Adrenal gland (tissue), 12 donors: ENCODE measurements around the gene ZNF581. TPM values are rescaled to one million over a fixed set of nuclear protein-coding genes. Genes with fewer than 3 reads are reported as not detected.

ENCODE experiments used
- DNase-seq, 7 donors: peaks; one replicate each; pipeline ENCODE4 v3.0.0-alpha.2; 2019 to 2020
- H3K27ac ChIP-seq, 5 donors: fragments of 200-600 bp; sonication (generic) in 4 of 5; 1 replicate in 3 of 5; 2 replicates in 2 of 5; pipeline versions ENCODE4 v1.5.1 to v1.8.0; 2016 to 2020; ENCODE audit warnings: mild to moderate bottlenecking in 1 of 5
- H3K27me3 ChIP-seq: fragments of 200-600 bp; 2 replicates; pipeline ENCODE4 v1.8.0; 2021
- H3K36me3 ChIP-seq, 2 donors: fragments of 200-600 bp; replicated peaks in 1 of 2; 1 replicate in 1 of 2; 2 replicates in 1 of 2; pipeline versions ENCODE4 v1.5.1 to v1.8.0; 2018 to 2022
- H3K4me1 ChIP-seq, 2 donors: fragments of 200-600 bp; replicated peaks in 1 of 2; 1 replicate in 1 of 2; 2 replicates in 1 of 2; pipeline versions ENCODE4 v1.5.1 to v1.8.0; 2018 to 2021
- H3K4me3 ChIP-seq, 4 donors: fragments of 200-600 bp; sonication (generic) in 3 of 4; one replicate each; pipeline ENCODE4 v1.5.1; 2016 to 2018
- H3K9me3 ChIP-seq, 3 donors: fragments of 200-600 bp; sonication (generic) in 1 of 3; replicated peaks in 1 of 3; 1 replicate in 2 of 3; 2 replicates in 1 of 3; pipeline versions ENCODE4 v1.5.1 to v1.8.0; 2016 to 2021
- CTCF ChIP-seq, 6 experiments: fragments of 450-650 bp in 4 of 6; fragments of 200-600 bp in 2 of 6; sonication (generic) in 1 of 6; IDR thresholded peaks; 1 replicate in 5 of 6; 2 replicates in 1 of 6; pipeline versions ENCODE4 v1.5.1 to v1.8.0; 2016 to 2021; ENCODE audit warnings: antibody characterized with exemption in 6 of 6, mild to moderate bottlenecking in 2 of 6, moderate library complexity in 1 of 6
- POLR2A ChIP-seq, 2 donors: fragments of 450-650 bp; IDR thresholded peaks; one replicate each; pipeline ENCODE4 v1.6.1; 2017; ENCODE audit warnings: antibody characterized with exemption in 2 of 2, mild to moderate bottlenecking in 2 of 2, moderate library complexity in 1 of 2
- WGBS, 4 donors: extraction: QIAGEN DNeasy Blood & Tissue Kit in 2 of 4; methylation state at CpG; one replicate each; pipeline versions ENCODE4 v1.1.5 to v1.1.7; 2013 to 2017; 5-methylcytosine and 5-hydroxymethylcytosine counted together
- intact Hi-C, 2 donors: fragments of 100-400 bp; cut with DNase I; formaldehyde crosslinking; loops; one replicate each; pipeline versions ENCODE4 v1.14.1 to v1.15.0; 2022 to 2023
- polyA plus RNA-seq, 3 donors: library from polyadenylated mRNA; stranded (reverse); fragments of 200-250 nt in 2 of 3; fragments of 350-450 nt in 1 of 3; fragmentation: Illumina TruSeq in 1 of 3; extraction: RNeasy Lipid Tissue Mini Kit (QIAGEN cat#74804) in 1 of 3; gene quantifications; one replicate each; pipeline ENCODE4 v1.2.3, GENCODE V29; 2013 to 2014
- total RNA-seq, 9 donors: library from RNA; depleted of rRNA in 4 of 9; stranded (reverse); fragments of >200 nt in 4 of 9; fragments of 120-200 nt in 1 of 9; fragmentation: NEBNext Ultra II Directional in 1 of 9; extraction: Animal tissue kit (Norgen Biotek cat#: 25700) in 1 of 9; gene quantifications; one replicate each; pipeline versions ENCODE4 v1.1.0 to v1.2.4, GENCODE V29; 2013 to 2023
- donor health status: healthy with polysubstance abuse.
- donor health status: Bipolar disorder and iron deficiency.
- donor health status: DM: yes; HTN: yes; CAD: no.
- donor health status: DM: no; HTN: no; CAD: no.
- donor health status: DM: no; HTN: no; CAD: no.
- donor health status: DM: yes; HTN: yes; CAD: no.

Gene ZNF581
- total and polyA plus RNA-seq, 12 donors, result 8.7 to 55.7 (median 22.7) TPM

DNA sequence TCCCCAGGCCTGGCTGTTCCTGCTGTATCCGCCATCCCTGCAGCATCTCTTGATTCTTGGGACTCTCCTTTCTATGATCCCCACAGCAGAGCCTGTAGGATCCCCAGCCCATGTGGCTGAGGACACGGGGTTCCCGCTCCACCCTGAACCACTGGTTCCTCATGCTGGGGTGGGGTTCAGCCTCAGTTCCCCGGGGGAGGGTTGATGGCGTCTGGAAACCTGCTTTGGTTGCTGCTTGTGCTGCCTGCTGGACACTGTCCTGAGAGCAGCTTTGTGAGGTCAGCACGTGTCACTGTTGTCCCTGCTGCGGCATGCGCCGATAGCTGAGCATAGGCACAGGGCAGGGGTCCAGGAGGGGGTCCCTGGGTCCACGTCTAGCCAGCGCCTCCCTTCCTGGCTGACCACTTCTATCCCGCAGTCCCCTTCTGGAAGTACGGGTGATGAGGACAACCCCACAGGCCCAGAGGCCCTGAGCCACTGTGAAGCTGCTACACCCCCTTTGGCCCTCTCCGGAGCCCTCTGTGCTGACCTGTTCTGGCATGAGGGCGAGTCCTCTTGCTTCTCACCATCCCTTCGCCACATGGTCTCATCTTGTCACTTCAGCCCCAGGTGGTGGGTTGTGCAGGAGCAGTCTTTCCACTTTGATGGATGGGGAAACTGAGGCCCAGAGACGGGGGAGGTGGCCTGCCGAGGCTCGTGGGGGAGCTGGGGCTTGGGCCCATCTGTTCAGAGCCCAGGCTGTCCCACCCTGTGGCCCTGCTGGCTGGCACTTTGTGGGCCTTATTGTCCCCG is 37.1 kb downstream of the ZNF581 start:
- no peak for TF ChIP-seq CTCF (IDR thresholded peaks at IDR 0.05)
- H3K4me1 ChIP-seq, result peaks cover 72 to 82% of the 10 kb centered on the region in 2 donors
- H3K27ac ChIP-seq, result peak overlapping the region; percentile 38 to 88 (median 65)
- 70 to 100% (median 73%) methylated on average over 3 to 20 of the region's 20 CpGs for WGBS, 4 donors
- no peak for DNase-seq
- no peak overlapping the region for H3K4me3 ChIP-seq
- intact Hi-C loops, result no loop called here
- H3K9me3 ChIP-seq, result no peaks in the 10 kb centered on the region
- peaks cover 0 to 61% of the 10 kb centered on the region in 2 donors for H3K36me3 ChIP-seq
- H3K27me3 ChIP-seq, result no peaks in the 10 kb centered on the region

- Histone ChIP-seq H3K4me3 (no peak overlapping the region), H3K36me3 (peaks cover 0 to 69% of the 10 kb centered on the region in 2 donors), H3K4me1 (peaks cover 65 to 75% of the 10 kb centered on the region in 2 donors), H3K9me3 (no peaks in the 10 kb centered on the region), H3K27me3 (no peaks in the 10 kb centered on the region), H3K27ac (peak overlapping the region; percentile 34 to 88 (median 65))
- 36 to 55% (median 44%) methylated on average over 7 to 9 of the region's 9 CpGs for WGBS, 4 donors
- peak in 6 of 7 donors; percentile 75 to 86 (median 82) for DNase-seq
- TF ChIP-seq POLR2A (IDR thresholded peaks at IDR 0.05), result no peak
- TF ChIP-seq CTCF (IDR thresholded peaks at IDR 0.05), result no peak
- intact Hi-C loops, result no loop called here
These were observed 38.0 kb downstream of the ZNF581 start for GRCh38 chr19:55681131-55682092.

- Histone ChIP-seq H3K9me3 (no peaks in the 10 kb centered on the region), H3K4me1 (peaks cover 43 to 52% of the 10 kb centered on the region in 2 donors), H3K27me3 (no peaks in the 10 kb centered on the region), H3K4me3 (no peak overlapping the region), H3K36me3 (peaks cover 0 to 74% of the 10 kb centered on the region in 2 donors), H3K27ac (peak overlapping the region in 3 of 5 donors; percentile 7 to 58 (median 21))
- WGBS, 4 donors, result 80 to 84% (median 82%) methylated on average over 21 to 22 of the region's 22 CpGs
- intact Hi-C loops, result no loop called here
- no peak for TF ChIP-seq CTCF (IDR thresholded peaks at IDR 0.05)
- no peak for TF ChIP-seq POLR2A (IDR thresholded peaks at IDR 0.05)
- peak in 2 of 7 donors; percentile 48 to 57 for DNase-seq
These were observed 40.2 kb downstream of the ZNF581 start for GRCh38 chr19:55683449-55684261.
